Measurements from ENCODE around the gene KCNQ4.

KCNQ4 gene

DNA sequence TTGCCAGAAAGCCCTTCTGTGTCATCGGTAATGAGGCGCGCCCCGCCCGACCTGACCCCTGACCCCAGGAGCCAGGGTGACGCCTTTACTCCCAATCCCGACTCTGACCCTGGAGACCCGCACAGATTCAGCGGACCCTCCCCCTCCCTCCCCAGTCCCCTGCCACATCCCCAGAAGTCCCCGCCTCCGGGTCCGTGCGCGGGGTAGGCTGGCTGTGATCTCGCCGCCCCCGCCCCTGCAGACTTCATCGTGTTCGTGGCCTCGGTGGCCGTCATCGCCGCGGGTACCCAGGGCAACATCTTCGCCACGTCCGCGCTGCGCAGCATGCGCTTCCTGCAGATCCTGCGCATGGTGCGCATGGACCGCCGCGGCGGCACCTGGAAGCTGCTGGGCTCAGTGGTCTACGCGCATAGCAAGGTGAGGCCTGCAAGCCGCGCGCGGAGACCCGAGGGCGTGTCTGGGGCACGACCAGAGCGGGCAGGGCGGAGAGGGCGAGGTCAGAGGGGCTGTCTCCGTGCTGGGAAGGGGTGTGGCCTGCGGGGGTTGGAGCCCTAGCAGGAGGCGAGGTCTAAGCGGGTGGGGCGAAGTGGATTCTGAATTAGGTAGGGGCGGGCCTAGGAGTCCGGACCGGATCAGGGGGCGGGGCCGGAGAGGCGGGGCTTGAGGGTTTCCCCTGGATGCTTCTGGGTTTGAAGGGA is 34.8 kb downstream of the KCNQ4 start:
- DNase-seq = peak in 6 of 56 donors; percentile 5 to 79 (median 12)

- DNase-seq = no peak
Observed at GRCh38 chr1:40819101-40819500, 35.5 kb downstream of the KCNQ4 start.

DNA sequence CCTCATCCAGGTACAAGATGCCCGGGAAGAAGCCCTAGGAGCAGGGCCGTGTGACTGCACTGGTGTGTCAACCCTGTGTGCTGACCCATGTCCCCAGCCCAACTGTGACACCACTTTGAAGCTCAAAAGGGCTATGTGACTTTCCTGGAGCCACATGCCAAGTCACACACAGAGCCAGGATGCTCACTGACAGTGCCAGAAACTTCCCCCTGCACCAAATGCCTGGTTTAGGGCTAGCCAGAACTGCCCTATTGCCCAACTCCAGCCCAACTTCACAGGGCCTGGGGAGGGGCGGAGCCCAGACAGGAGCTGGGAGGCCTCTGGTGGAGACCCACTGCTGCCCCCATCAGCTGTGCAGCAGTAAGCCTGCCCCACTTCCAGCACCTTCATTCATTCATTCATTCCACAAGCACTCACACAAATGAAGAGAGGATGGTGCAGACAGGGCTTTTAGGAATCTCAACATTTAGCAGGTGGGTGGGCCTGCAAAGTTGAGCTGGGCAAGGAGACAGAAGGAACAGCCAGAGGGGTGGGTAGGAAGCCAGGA is 36.7 kb downstream of the KCNQ4 start:
- DNase-seq = peak in 2 of 56 donors; percentile 22 to 32

GRCh38 chr1:40820911-40821693 is 37.5 kb downstream of the KCNQ4 start:
- peak in 55 of 56 donors; percentile 6 to 85 (median 57) for DNase-seq

DNA sequence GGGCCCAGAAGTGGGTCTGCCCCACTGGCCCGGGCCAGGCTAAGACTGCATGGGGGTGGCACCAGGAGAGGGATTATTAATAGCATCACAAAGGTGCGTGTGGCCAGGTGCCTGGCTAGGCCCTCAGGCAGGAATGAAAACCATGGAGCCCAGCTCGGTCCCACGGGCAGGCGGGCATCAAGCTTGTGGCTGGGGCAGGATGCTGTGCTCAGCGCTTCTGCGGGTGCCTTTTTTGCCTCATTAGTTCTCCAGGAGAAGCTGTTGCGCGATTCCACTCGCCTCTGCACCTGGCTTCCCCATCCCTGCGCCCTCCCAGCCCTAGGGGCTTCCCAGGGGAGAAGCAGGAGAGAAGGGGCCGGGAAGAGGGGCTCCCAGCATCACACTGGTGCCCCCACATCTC is 39.3 kb downstream of the KCNQ4 start:
- DNase-seq = no peak

GRCh38 chr1:40823345-40823744 is 39.8 kb downstream of the KCNQ4 start:
- no peak for DNase-seq

DNA sequence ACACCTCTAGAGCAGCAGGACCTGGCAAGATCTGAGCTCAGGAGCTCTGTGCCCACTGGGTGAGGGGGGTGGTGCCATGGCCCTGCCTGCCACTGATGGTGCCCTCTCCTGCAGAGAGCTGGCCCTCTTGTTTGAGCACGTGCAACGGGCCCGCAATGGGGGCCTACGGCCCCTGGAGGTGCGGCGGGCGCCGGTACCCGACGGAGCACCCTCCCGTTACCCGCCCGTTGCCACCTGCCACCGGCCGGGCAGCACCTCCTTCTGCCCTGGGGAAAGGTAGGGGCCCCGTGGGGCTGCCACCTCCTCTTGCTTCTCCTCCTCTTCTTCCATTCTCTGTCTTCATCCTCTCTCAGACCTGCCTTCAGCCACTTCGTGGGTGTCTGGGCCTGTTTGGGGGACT is 40.4 kb downstream of the KCNQ4 start:
- no peak for DNase-seq

DNA sequence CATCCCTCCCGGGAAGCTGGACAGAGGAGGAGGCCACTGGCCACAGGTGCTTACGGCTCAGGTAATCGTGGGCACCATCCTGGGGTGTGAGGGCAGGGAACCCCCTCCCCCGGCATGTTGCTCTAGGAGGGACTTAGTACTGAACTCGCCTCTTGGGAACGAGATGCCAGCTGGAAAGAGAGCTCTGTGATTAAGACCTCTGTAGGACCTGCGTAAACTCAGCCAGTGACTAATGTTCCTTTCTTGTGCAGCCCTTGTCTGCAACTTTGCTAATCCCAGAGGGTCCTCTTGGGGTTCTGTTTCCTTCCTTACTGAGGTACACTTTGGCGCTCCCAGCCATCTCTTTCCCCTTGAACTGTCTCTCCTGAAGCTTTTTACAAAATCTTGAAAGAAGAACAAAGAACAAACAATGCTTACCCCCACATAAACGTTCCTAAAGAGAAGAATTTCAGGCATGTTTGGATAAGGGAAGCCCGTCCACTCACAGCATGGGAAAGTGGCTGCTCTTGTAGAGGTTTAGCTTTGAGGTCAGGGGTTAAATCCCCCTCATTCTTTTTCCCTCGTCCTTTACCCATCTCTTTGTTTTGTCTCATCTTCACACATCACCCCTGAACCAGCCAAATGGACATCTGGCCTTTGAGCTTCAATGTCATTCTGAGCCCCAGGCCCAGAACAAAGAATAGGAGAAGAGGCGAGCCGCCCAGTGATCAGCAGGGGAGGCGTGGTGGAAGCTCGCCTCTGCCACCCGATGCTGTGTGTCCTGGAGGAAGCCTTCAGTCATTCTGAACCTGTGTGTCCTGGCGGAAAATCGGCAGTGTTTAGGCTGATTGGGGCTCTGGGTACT is 41.2 kb downstream of the KCNQ4 start:
- no peak for DNase-seq

DNA sequence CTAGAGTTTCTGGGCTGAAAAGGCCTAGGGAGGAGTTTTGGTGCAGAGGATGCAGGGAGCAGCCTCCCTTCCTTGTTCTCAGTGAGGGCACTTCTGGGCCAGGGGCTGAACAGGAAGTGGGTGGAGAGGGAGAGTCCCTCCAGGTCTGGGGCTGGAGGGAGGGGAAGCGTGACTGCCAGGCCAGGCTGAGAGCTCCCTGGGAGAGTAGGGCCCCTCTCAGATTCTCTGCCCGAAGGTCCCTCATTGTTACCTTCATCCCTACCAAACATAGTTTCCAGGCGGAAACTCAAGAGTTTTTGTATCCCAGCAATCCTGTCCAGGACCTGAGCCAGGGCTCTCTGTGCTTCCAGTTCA is 41.8 kb downstream of the KCNQ4 start:
- no peak for DNase-seq

GRCh38 chr1:40825996-40826395 is 42.4 kb downstream of the KCNQ4 start:
- DNase-seq = no peak

- no peak for DNase-seq
Observed at GRCh38 chr1:40829631-40830245, 46.2 kb downstream of the KCNQ4 start.

- DNase-seq = no peak
Observed at GRCh38 chr1:40830419-40830943, 46.9 kb downstream of the KCNQ4 start.

- DNase-seq = no peak
Observed at GRCh38 chr1:40831001-40831732, 47.6 kb downstream of the KCNQ4 start.

DNA sequence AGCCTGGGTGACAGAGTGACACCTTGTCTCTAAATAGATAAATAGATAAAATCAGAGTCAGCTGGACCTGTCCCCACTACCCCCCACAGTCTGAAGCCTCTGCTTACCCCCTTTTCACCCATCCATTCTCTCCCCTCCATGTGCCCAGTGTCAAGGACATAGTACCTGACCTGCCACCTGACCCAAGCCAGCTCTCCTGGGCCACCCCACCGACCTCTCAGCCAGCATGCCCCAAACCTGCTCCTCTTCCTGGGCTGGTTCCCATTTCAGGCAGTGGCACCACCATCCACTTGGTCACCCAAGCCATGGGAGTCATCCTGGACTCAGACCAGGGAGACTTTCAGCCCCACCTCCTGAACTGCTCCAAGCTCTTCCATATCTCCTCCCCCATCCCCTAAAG is 50.4 kb downstream of the KCNQ4 start:
- DNase-seq = no peak

DNA sequence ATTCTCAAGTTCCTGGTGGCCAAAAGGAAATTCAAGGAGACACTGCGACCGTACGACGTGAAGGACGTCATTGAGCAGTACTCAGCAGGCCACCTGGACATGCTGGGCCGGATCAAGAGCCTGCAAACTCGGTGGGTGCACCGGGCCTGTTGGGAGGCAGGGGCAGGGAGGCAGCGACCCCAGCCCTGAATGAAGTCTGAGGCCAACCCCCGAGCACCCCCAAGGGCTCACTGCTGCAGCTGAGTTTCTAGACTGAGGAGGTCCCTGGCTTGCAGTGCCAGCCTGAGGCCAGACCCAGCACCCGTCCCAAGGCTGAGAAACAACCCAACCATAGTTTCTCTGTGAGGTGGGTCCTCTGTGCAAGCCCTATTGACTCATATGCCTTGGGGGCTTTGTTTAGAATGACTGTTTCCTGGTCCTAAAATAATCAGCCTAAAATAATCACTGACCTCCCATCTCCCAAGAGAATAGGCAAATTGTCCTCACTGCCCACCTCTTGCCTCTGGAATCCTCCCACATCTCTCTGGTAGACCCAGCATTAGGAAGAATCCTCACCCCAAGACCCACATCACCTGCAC is 51.5 kb downstream of the KCNQ4 start:
- DNase-seq = no peak

DNA sequence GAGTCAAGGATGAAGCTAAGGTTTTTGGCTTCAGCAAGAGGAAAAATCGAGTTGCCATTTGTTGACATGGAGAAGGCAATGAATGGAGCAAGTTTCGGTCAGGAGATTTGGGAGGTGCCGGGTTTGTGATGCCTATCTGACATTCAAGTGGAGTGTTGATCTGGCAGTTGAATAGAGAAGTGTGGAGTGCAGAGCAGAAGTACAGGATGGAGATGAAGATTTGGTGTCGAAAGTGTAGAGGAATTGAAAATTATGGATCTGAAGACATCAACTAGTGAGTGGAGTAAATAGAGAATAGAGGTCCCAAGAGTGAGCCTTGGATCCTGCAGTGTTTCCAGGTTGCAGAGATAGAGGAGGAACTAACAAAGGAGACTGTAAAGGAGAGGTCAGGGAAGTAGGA is 52.7 kb downstream of the KCNQ4 start:
- DNase-seq = no peak

- DNase-seq = no peak
Observed at GRCh38 chr1:40837601-40838000, 54.0 kb downstream of the KCNQ4 start.

GRCh38 chr1:40838045-40838979 is 54.7 kb downstream of the KCNQ4 start:
- DNase-seq = no peak
